ENCODE results near the gene TMEM115. TPM values are rescaled to one million over a fixed set of nuclear protein-coding genes. Genes with fewer than 3 reads are reported as not detected.
A peak's percentile ranks its signal among the peaks of the same experiment; 100 is the strongest.

TMEM115 gene
- total and polyA plus RNA-seq, 2 of the 13 experiments (the other 11 are each of a cell fraction or from before 2014, with no cell fraction given): 22.1 to 30.7 TPM

- Histone ChIP-seq H3K4me3 (replicated peaks in 1 of 3; ENCODE audit: insufficient read depth in 1 of 3, low read depth in 2 of 3, low read length in 3 of 3) (no peak overlapping the region), H3K4me1 (ENCODE audit: insufficient read depth, low read length) (peaks cover 7% of the 10 kb centered on the region), H3K9ac (ENCODE audit: insufficient read depth, low read depth, low read length) (no peak overlapping the region), H3K27ac (ENCODE audit: extremely low read length, insufficient read depth, low read length) (no peak overlapping the region), H3K4me2 (ENCODE audit: low read depth, low read length) (no peak overlapping the region), H3K36me3 (replicated peaks in 1 of 2; ENCODE audit: control insufficient read depth in 1 of 2, insufficient read depth in 2 of 2, low read length in 2 of 2) (no peaks in the 10 kb centered on the region), H3K27me3 (ENCODE audit: control insufficient read depth in 1 of 2, insufficient read depth in 2 of 2, low read length in 2 of 2) (peaks cover 11 to 67% of the 10 kb centered on the region in 2 experiments; a peak in 4 of 5 replicates), H2AFZ (ENCODE audit: low read length) (no peak overlapping the region), H3K9me3 (ENCODE audit: low read length) (no peaks in the 10 kb centered on the region), H3K79me2 (ENCODE audit: insufficient read depth, low read length) (no peaks in the 10 kb centered on the region), H4K20me1 (ENCODE audit: insufficient read depth, low read length) (no peaks in the 10 kb centered on the region)
- DNase-seq (ENCODE audit: low spot score) (no peak), ATAC-seq (peak; percentile 32; the same call in 2 of the 3 replicates), FAIRE-seq (no peak)
- BruUV-seq (replicated peaks): no TSS peak
- WGBS (ENCODE audit: low lambda C conversion rate): 27% methylated on average over 14 of the region's 14 CpGs
- ChIA-PET CTCF (ENCODE audit: low intra/inter-chr PET ratio, low total read pairs) (no interaction called here), POLR2A (no interaction called here)
- TF ChIP-seq WIZ (CRISPR knock-in tag; IDR thresholded peaks at IDR 0.05) (no peak), CTCF (CRISPR knock-in tag; IDR thresholded peaks at IDR 0.05) (peak; percentile 49), ZBTB38 (CRISPR knock-in tag; IDR thresholded peaks at IDR 0.05) (no peak), ZC3H4 (CRISPR knock-in tag; IDR thresholded peaks at IDR 0.05; ENCODE audit: borderline replicate concordance) (no peak), ZKSCAN5 (CRISPR knock-in tag; IDR thresholded peaks at IDR 0.05) (no peak), STAG1 (CRISPR knock-in tag; IDR thresholded peaks at IDR 0.05) (peak; percentile 31; the same call in 1 of the 2 replicates)
- in situ Hi-C loops (cut with HindIII; ENCODE audit: extremely low pct_ligation_motif_present, low pct_unique_long_range_greater_than_20kb) (no loop called here), intact Hi-C loops (cut with micrococcal nuclease; ENCODE audit: unreplicated experiment) (loop anchor here (5.0 kb wide), 1 partner anchor 147 kb away; no protein-coding TSS in a partner anchor)
These were observed 11.3 kb upstream of the TMEM115 start for GRCh38 chr3:50370594-50370993.

GRCh38 chr3:50369012-50369670 is 9.8 kb upstream of the TMEM115 start:
- in situ Hi-C loops (cut with HindIII; ENCODE audit: extremely low pct_ligation_motif_present, low pct_unique_long_range_greater_than_20kb) (no loop called here), intact Hi-C loops (cut with micrococcal nuclease; ENCODE audit: unreplicated experiment) (no loop called here)
- DNase-seq (ENCODE audit: low spot score) (no peak), ATAC-seq (no peak), FAIRE-seq (no peak)
- WGBS (ENCODE audit: low lambda C conversion rate): 27% methylated on average over 6 of the region's 9 CpGs
- BruUV-seq (replicated peaks): no TSS peak
- ChIA-PET CTCF (ENCODE audit: low intra/inter-chr PET ratio, low total read pairs) (no interaction called here), POLR2A (no interaction called here)
- Histone ChIP-seq H4K20me1 (ENCODE audit: insufficient read depth, low read length) (no peaks in the 10 kb centered on the region), H3K27ac (ENCODE audit: extremely low read length, insufficient read depth, low read length) (no peak overlapping the region), H3K36me3 (replicated peaks in 1 of 2; ENCODE audit: control insufficient read depth in 1 of 2, insufficient read depth in 2 of 2, low read length in 2 of 2) (no peaks in the 10 kb centered on the region), H3K27me3 (ENCODE audit: control insufficient read depth in 1 of 2, insufficient read depth in 2 of 2, low read length in 2 of 2) (peaks cover 14 to 70% of the 10 kb centered on the region in 2 experiments; a peak in 4 of 5 replicates), H3K4me1 (ENCODE audit: insufficient read depth, low read length) (peaks cover 7% of the 10 kb centered on the region), H3K9me3 (ENCODE audit: low read length) (no peaks in the 10 kb centered on the region), H2AFZ (ENCODE audit: low read length) (no peak overlapping the region), H3K4me2 (ENCODE audit: low read depth, low read length) (no peak overlapping the region), H3K9ac (ENCODE audit: insufficient read depth, low read depth, low read length) (no peak overlapping the region), H3K4me3 (replicated peaks in 1 of 3; ENCODE audit: insufficient read depth in 1 of 3, low read depth in 2 of 3, low read length in 3 of 3) (no peak overlapping the region), H3K79me2 (ENCODE audit: insufficient read depth, low read length) (no peaks in the 10 kb centered on the region)
- TF ChIP-seq MTF1 (CRISPR knock-in tag; IDR thresholded peaks at IDR 0.05) (no peak), PITX1 (CRISPR knock-in tag; IDR thresholded peaks at IDR 0.05) (no peak), ZBTB33 (CRISPR knock-in tag; IDR thresholded peaks at IDR 0.05) (no peak), FIP1L1 (IDR thresholded peaks at IDR 0.05; ENCODE audit: borderline replicate concordance, insufficient read depth, low read depth, low read length) (no peak), LCORL (IDR thresholded peaks at IDR 0.05) (no peak), LCORL (CRISPR knock-in tag; IDR thresholded peaks at IDR 0.05) (no peak), HCFC1 (IDR thresholded peaks at IDR 0.05; ENCODE audit: low read depth, low read length) (no peak)

Data from HepG2 (cell line).